Transverse colon (tissue), 4 donors: Measurements from ENCODE around the gene SMIM28. TPM values are rescaled to one million over a fixed set of nuclear protein-coding genes. Genes with fewer than 3 reads are reported as not detected.

Experiments
- DNase-seq: peaks from one replicate; pipeline ENCODE4 v3.0.0-alpha.2; 2019
- H3K27ac ChIP-seq, 4 donors: fragments of 200-600 bp; sonication (generic); 2 replicates each; pipeline ENCODE4 v1.5.1; 2016 to 2018; ENCODE audit warnings: inconsistent platforms in 4 of 4
- H3K27me3 ChIP-seq: fragments of 200-600 bp; sonication (generic); 2 replicates; pipeline ENCODE4 v1.5.1; 2017; ENCODE audit warnings: inconsistent platforms
- H3K36me3 ChIP-seq, 4 donors: fragments of 200-600 bp; sonication (generic); 2 replicates each; pipeline ENCODE4 v1.5.1; 2017 to 2019; ENCODE audit warnings: inconsistent platforms in 4 of 4
- H3K4me1 ChIP-seq, 4 donors: fragments of 200-600 bp; sonication (generic); 2 replicates each; pipeline ENCODE4 v1.5.1; 2017 to 2020; ENCODE audit warnings: inconsistent platforms in 4 of 4
- H3K4me3 ChIP-seq, 4 donors: fragments of 200-600 bp; sonication (generic); 1 replicate in 1 of 4; 2 replicates in 3 of 4; pipeline versions ENCODE4 v1.5.1 to v1.6.1; 2017 to 2019; ENCODE audit warnings: inconsistent platforms in 4 of 4
- H3K9me3 ChIP-seq, 2 donors: fragments of 200-600 bp; sonication (generic); 2 replicates each; pipeline ENCODE4 v1.5.1; 2017 to 2019; ENCODE audit warnings: inconsistent platforms in 2 of 2
- CTCF ChIP-seq, 5 experiments: fragments of 200-600 bp in 3 of 5; fragments of 450-650 bp in 2 of 5; sonication (generic) in 3 of 5; IDR thresholded peaks; 1 replicate in 2 of 5; 2 replicates in 3 of 5; pipeline ENCODE4 v1.5.1; 2016 to 2017; ENCODE audit warnings: antibody characterized with exemption in 5 of 5, inconsistent platforms in 3 of 5, mild to moderate bottlenecking in 2 of 5, moderate library complexity in 1 of 5
- EP300 ChIP-seq: sonication (generic); formaldehyde crosslinking; IDR thresholded peaks from one replicate; pipeline ENCODE4 v1.6.1; 2017; ENCODE audit warnings: antibody characterized with exemption, low read depth
- POLR2A ChIP-seq: fragments of 450-650 bp; IDR thresholded peaks from one replicate; pipeline ENCODE4 v1.6.1; 2016; ENCODE audit warnings: antibody characterized with exemption, mild to moderate bottlenecking, moderate library complexity
- POLR2AphosphoS5 ChIP-seq, 3 donors: sonication (generic); formaldehyde crosslinking; IDR thresholded peaks; one replicate each; pipeline ENCODE4 v1.6.1; 2016; ENCODE audit warnings: antibody characterized with exemption in 3 of 3
- WGBS, 2 donors: methylation state at CpG; one replicate each; pipeline ENCODE4 v1.1.5; 2018; ENCODE audit warnings: low coverage in 1 of 2; 5-methylcytosine and 5-hydroxymethylcytosine counted together
- in situ Hi-C, 4 donors: fragments of 200-750 bp; cut with MboI; loops; one replicate each; pipeline versions ENCODE4 v1.15.0 to v1.15.1; 2017; ENCODE audit warnings: low sequenced_read_pairs in 3 of 4, low pct_ligation_motif_present in 1 of 4, low pct_unique_long_range_greater_than_20kb in 1 of 4
- intact Hi-C: fragments of 100-400 bp; cut with DNase I; formaldehyde crosslinking; loops from one replicate; pipeline ENCODE4 v1.15.1; 2023; ENCODE audit warnings: low total_unique reads
- small RNA-seq, 4 donors: library from RNA; depleted of rRNA; stranded (forward); fragments of <200 nt; gene quantifications; one replicate each; pipeline ENCODE3, GENCODE V24; 2016
- total RNA-seq, 4 donors: library from RNA; depleted of rRNA; stranded (reverse); fragments of >200 nt; gene quantifications; one replicate each; pipeline ENCODE4 v1.1.0, GENCODE V29; 2016

The SMIM28 gene
- total RNA-seq, 4 donors from 2014 or later: 0.96 TPM; not detected in 3

- DNase-seq: no peak
- H3K36me3 ChIP-seq: peaks cover 0 to 8% (median 0%) of the 10 kb centered on the region in 4 donors
- in situ Hi-C loops (loop anchor here (5.0 to 25.0 kb wide), 6 partner anchors 81 to 331 kb away; partner anchors contain the start of gene CCDC28A (in 2 of the 4)), intact Hi-C loops (no loop called here)
- WGBS, 2 donors: 57 to 78% methylated on average over 4 to 17 of the region's 19 CpGs
- TF ChIP-seq CTCF (IDR thresholded peaks at IDR 0.05) (no peak), EP300 (no peak), POLR2AphosphoS5 (IDR thresholded peaks at IDR 0.05) (no peak), POLR2A (no peak)
- H3K9me3 ChIP-seq: no peaks in the 10 kb centered on the region
- no peak overlapping the region for H3K27ac ChIP-seq
- H3K4me1 ChIP-seq: peaks cover 0 to 16% (median 3%) of the 10 kb centered on the region in 4 donors
- H3K4me3 ChIP-seq: no peak overlapping the region
- H3K27me3 ChIP-seq: no peaks in the 10 kb centered on the region
Measured at GRCh38 chr6:138431256-138432062, 53.8 kb downstream of the SMIM28 start.

GRCh38 chr6:138432063-138432356 is 54.3 kb downstream of the SMIM28 start:
- H3K4me1 ChIP-seq: peaks cover 0 to 16% (median 3%) of the 10 kb centered on the region in 4 donors
- in situ Hi-C loops: loop anchor here (5.0 to 25.0 kb wide), 6 partner anchors 80 to 330 kb away; partner anchors contain the start of gene CCDC28A (in 2 of the 4)
- no peaks in the 10 kb centered on the region for H3K27me3 ChIP-seq
- H3K4me3 ChIP-seq: no peak overlapping the region
- H3K36me3 ChIP-seq: peaks cover 0 to 8% (median 0%) of the 10 kb centered on the region in 4 donors
- H3K9me3 ChIP-seq: no peaks in the 10 kb centered on the region
- intact Hi-C loops: no loop called here
- DNase-seq: no peak
- WGBS, 2 donors: 96% methylated on average over 10 of the region's 11 CpGs; no CpG with 5 or more reads in 1 of the 2 donors
- H3K27ac ChIP-seq: no peak overlapping the region
- no peak for TF ChIP-seq EP300
- TF ChIP-seq CTCF (IDR thresholded peaks at IDR 0.05): no peak
- no peak for TF ChIP-seq POLR2A
- no peak for TF ChIP-seq POLR2AphosphoS5 (IDR thresholded peaks at IDR 0.05)

Small RNA genes lying within 50 kb of the gene (small RNA-seq; reads per million reads assigned to genes)
- 0 reads per million in 4 donors for gene AL031003.1

Other genes starting within 250 kb of the SMIM28 start
- gene ARFGEF3, start 216.0 kb upstream of the SMIM28 start, total RNA-seq: 10 to 100 TPM in 3 of 4 donors, 1 to 10 TPM in 1; 6.7 to 17.1 (median 13.2) TPM
- gene PBOV1, start 159.4 kb upstream of the SMIM28 start, total RNA-seq: not detected
- gene HEBP2, start 26.3 kb downstream of the SMIM28 start, total RNA-seq: 10 to 100 TPM; 33.3 to 77.8 (median 73.4) TPM
- 100 to 1,000 TPM in 2 of 4 donors, 10 to 100 TPM in 2; 73.2 to 117 (median 98.0) TPM for gene NHSL1, start 121.6 kb downstream of the SMIM28 start, total RNA-seq